ENCODE data around the gene GEMIN2.

- TF ChIP-seq CTCF (IDR thresholded peaks at IDR 0.05; ENCODE audit: low read depth, low read length, poor library complexity, severe bottlenecking) (no peak), EZH2phosphoT487 (IDR thresholded peaks at IDR 0.05; ENCODE audit: borderline replicate concordance, low read length) (no peak)
Observed at GRCh38 chr14:39069923-39070322, 44.2 kb upstream of the GEMIN2 start.

Measured in DOHH2 (cell line).